Mucosa of rectum (tissue), 2 donors: Measurements from ENCODE around the gene GPR137.

Experiments used
- H3K27ac ChIP-seq, 2 donors: one replicate each; pipeline ENCODE4 v1.7.0; 2013; ENCODE audit warnings: inconsistent platforms in 2 of 2, low read depth in 2 of 2, low read length in 2 of 2
- H3K27me3 ChIP-seq, 2 donors: one replicate each; pipeline ENCODE4 v1.7.0; 2013; ENCODE audit warnings: low read length in 2 of 2; ENCODE audit not compliant: control insufficient read depth in 2 of 2, insufficient read depth in 2 of 2
- H3K36me3 ChIP-seq, 2 donors: one replicate each; pipeline ENCODE4 v1.7.0; 2013; ENCODE audit warnings: low read length in 2 of 2; ENCODE audit not compliant: control insufficient read depth in 2 of 2, insufficient read depth in 2 of 2
- H3K4me1 ChIP-seq, 2 donors: one replicate each; pipeline ENCODE4 v1.7.0; 2013; ENCODE audit warnings: low read length in 2 of 2, mild to moderate bottlenecking in 1 of 2; ENCODE audit not compliant: control insufficient read depth in 2 of 2, insufficient read depth in 2 of 2
- H3K4me3 ChIP-seq, 2 donors: one replicate each; pipeline ENCODE4 v1.7.0; 2013; ENCODE audit warnings: low read length in 2 of 2
- H3K9ac ChIP-seq, 2 donors: one replicate each; pipeline ENCODE4 v1.7.0; 2013; ENCODE audit warnings: low read length in 2 of 2, low read depth in 1 of 2, mild to moderate bottlenecking in 1 of 2
- H3K9me3 ChIP-seq, 2 donors: one replicate each; pipeline ENCODE4 v1.7.0; 2013; ENCODE audit warnings: low read length in 2 of 2; ENCODE audit not compliant: control insufficient read depth in 2 of 2
- donor health status: healthy.
- donor health status: Normal muscosa, but diverticular disease.

GPR137 gene

GRCh38 chr11:64249038-64249437 lies 36.6 kb upstream of the GPR137 start:
- peaks cover 41 to 42% of the 10 kb centered on the region in 2 donors for H3K4me1 ChIP-seq
- H3K27ac ChIP-seq: no peak overlapping the region
- no peaks in the 10 kb centered on the region for H3K27me3 ChIP-seq
- no peak overlapping the region for H3K9ac ChIP-seq
- no peaks in the 10 kb centered on the region for H3K9me3 ChIP-seq
- no peak overlapping the region for H3K4me3 ChIP-seq
- no peaks in the 10 kb centered on the region for H3K36me3 ChIP-seq

- Histone ChIP-seq H3K9ac (no peak overlapping the region), H3K4me3 (no peak overlapping the region), H3K27ac (no peak overlapping the region), H3K9me3 (no peaks in the 10 kb centered on the region), H3K27me3 (no peaks in the 10 kb centered on the region), H3K36me3 (peaks cover 4% of the 10 kb centered on the region in 2 donors), H3K4me1 (peaks cover 41 to 42% of the 10 kb centered on the region in 2 donors)
Observed at GRCh38 chr11:64249563-64250414, 35.9 kb upstream of the GPR137 start.

- H3K36me3 ChIP-seq: peaks cover 11% of the 10 kb centered on the region in 2 donors
- peak overlapping the region in 1 of 2 donors; percentile 76 for H3K9ac ChIP-seq
- peak overlapping the region; percentile 73 for H3K4me3 ChIP-seq
- H3K9me3 ChIP-seq: no peaks in the 10 kb centered on the region
- no peaks in the 10 kb centered on the region for H3K27me3 ChIP-seq
- peaks cover 35 to 36% of the 10 kb centered on the region in 2 donors for H3K4me1 ChIP-seq
- no peak overlapping the region for H3K27ac ChIP-seq
Observed at GRCh38 chr11:64250415-64251015, 35.1 kb upstream of the GPR137 start.

DNA sequence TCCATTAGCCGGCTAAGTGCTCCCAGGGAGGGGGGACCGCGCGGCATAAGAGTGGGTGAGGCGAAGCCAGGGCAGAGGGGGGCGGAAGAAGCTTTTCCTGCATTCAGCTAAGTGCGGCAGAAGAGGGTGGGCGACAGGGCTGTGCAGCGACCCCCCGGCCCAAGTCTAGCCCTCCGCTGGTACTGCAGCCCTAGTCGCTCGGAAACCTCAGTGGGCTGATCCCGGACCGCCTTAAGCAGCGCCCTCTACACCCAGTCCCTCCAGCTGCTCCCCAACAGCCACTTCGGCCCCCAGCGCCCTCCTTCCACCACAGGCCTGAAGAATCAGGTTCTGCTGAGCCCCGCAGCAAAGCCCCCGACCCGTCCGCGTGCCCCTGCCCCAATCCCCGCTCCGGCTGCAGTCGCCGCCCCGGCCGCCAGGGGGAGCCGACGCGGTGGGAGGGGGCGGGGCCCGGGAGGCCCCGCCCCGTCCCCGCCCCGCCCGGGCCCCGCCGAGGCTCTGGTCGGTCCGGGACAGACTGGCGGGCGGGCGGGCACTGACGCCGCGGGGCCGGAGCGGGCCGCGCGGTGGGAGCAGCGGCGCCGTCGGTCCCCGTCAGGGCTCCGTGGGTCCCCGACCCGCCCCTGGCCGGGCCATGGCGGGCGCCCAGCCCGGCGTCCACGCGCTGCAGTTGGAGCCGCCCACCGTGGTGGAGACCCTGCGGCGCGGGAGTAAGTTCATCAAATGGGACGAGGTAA lies 34.5 kb upstream of the GPR137 start, which contains the start of gene PLCB3:
TSS of gene PLCB3 (plus strand) at position 515 of the 737 bp plus-strand sequence. CDS start at position 635, 120 bp downstream.
- peak within 1 kb of the TSS; percentile 81 to 85 for H3K4me3 ChIP-seq

DNA sequence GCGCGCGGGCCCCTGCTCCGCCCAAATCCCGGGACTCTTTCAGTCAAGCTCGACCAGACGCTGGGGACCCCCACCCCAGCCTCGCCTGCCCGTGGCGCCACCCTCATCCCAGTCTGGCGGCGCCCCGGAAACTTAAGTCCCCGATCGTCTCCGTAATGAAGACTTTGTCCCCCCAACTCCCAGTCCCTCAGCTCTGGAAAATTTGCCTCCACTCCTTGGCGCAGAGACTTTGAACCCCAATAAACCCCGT lies 34.0 kb upstream of the GPR137 start:
- Histone ChIP-seq H3K4me1 (peaks cover 30% of the 10 kb centered on the region in 2 donors), H3K9ac (peak overlapping the region; percentile 84 to 93), H3K27me3 (no peaks in the 10 kb centered on the region), H3K4me3 (peak overlapping the region; percentile 81 to 85), H3K9me3 (no peaks in the 10 kb centered on the region), H3K36me3 (peaks cover 22% of the 10 kb centered on the region in 2 donors), H3K27ac (peak overlapping the region; percentile 85 to 86)

More for the DNA sequence above, 34.5 kb upstream of the GPR137 start, which contains the start of gene PLCB3:
- H3K36me3 ChIP-seq: peaks cover 17% of the 10 kb centered on the region in 2 donors
- peaks cover 30% of the 10 kb centered on the region in 2 donors for H3K4me1 ChIP-seq
- no peaks in the 10 kb centered on the region for H3K27me3 ChIP-seq
- H3K9ac ChIP-seq: peak within 1 kb of the TSS; percentile 84 to 93
- no peaks in the 10 kb centered on the region for H3K9me3 ChIP-seq
- peak within 1 kb of the TSS; percentile 85 to 86 for H3K27ac ChIP-seq

- H3K27me3 ChIP-seq: no peaks in the 10 kb centered on the region
- H3K4me1 ChIP-seq: peaks cover 26 to 30% of the 10 kb centered on the region in 2 donors
- peaks cover 22 to 23% of the 10 kb centered on the region in 2 donors for H3K36me3 ChIP-seq
- H3K9ac ChIP-seq: peak overlapping the region; percentile 84 to 93
- peak overlapping the region; percentile 81 to 85 for H3K4me3 ChIP-seq
- H3K9me3 ChIP-seq: no peaks in the 10 kb centered on the region
- peak overlapping the region; percentile 85 to 86 for H3K27ac ChIP-seq
Observed at GRCh38 chr11:64252003-64252872, 33.4 kb upstream of the GPR137 start.

DNA sequence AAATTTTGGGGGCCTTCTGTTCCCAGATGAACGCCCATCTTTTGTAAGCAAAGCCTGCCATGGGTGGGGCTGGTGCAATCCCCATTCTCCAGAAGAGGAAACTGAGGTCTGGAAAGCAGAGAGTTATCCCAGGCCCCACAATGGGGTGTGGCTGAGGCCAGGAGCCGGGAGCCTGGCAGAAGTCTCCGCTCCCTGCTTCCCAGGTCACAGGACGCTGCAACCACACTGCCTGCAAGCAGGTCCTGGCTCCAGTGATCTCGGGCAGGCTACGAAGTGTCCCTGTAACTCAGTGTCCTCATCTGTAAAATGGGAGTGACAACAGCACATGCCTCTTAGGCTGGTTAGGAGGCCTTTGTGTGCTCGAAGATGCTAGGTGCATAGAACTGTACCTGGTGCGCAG lies 32.6 kb upstream of the GPR137 start:
- Histone ChIP-seq H3K36me3 (peaks cover 22 to 27% of the 10 kb centered on the region in 2 donors), H3K9me3 (no peaks in the 10 kb centered on the region), H3K4me3 (peak overlapping the region; percentile 37 to 81), H3K27ac (peak overlapping the region in 1 of 2 donors; percentile 85), H3K27me3 (no peaks in the 10 kb centered on the region), H3K9ac (peak overlapping the region in 1 of 2 donors; percentile 57), H3K4me1 (peaks cover 20 to 25% of the 10 kb centered on the region in 2 donors)

DNA sequence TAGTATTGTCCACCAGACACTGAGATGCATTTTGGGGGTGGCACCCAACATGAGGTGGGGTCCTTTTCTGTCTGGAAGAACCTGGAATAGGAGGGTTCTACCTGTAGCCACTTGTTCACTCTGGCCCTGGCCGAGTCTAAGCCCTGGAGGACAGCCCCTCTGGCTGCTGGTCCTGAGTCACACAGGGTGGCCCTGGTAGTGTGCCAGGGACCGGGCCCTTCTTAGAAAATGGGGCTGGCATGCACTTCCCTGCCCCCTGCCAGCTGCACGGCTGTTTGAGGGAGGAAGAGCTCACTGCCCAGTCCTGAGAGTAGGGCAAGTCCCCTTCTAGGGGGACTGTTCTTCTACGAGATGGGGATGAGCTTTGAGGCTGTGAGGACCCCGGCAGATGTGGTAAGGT lies 32.2 kb upstream of the GPR137 start:
- Histone ChIP-seq H3K4me1 (peaks cover 20 to 23% of the 10 kb centered on the region in 2 donors), H3K4me3 (peak overlapping the region in 1 of 2 donors; percentile 37)

GRCh38 chr11:64254326-64254725 lies 31.3 kb upstream of the GPR137 start:
- Histone ChIP-seq H3K9me3 (no peaks in the 10 kb centered on the region), H3K27me3 (no peaks in the 10 kb centered on the region), H3K36me3 (peaks cover 28 to 37% of the 10 kb centered on the region in 2 donors), H3K9ac (no peak overlapping the region), H3K27ac (no peak overlapping the region), H3K4me3 (no peak overlapping the region), H3K4me1 (peaks cover 20 to 23% of the 10 kb centered on the region in 2 donors)

More for the DNA sequence above, 32.2 kb upstream of the GPR137 start:
- Histone ChIP-seq H3K27ac (no peak overlapping the region), H3K9me3 (no peaks in the 10 kb centered on the region), H3K9ac (peak overlapping the region in 1 of 2 donors; percentile 57), H3K36me3 (peaks cover 22 to 32% of the 10 kb centered on the region in 2 donors), H3K27me3 (no peaks in the 10 kb centered on the region)
